Heart right ventricle (tissue), 16 donors: ENCODE measurements around the gene PDPN. TPM values are rescaled to one million over a fixed set of nuclear protein-coding genes. Genes with fewer than 3 reads are reported as not detected.

Experiments used
- ATAC-seq, 8 donors: fragments of 200-7000 bp; cut with Tn5 transposase; one replicate each; pipeline ENCODE4 v1.9.1; 2020; ENCODE audit warnings: mild to moderate bottlenecking in 8 of 8, moderate library complexity in 8 of 8, moderate number of reproducible peaks in 1 of 8
- DNase-seq, 2 donors: peaks; one replicate each; pipeline ENCODE4 v3.0.0-alpha.2; 2020
- H3K27ac ChIP-seq, 10 donors: fragments of 200-600 bp; sonication (generic) in 2 of 10; one replicate each; pipeline versions ENCODE4 v1.5.0 to v1.8.0; 2020 to 2022; ENCODE audit warnings: mild to moderate bottlenecking in 3 of 10
- H3K27me3 ChIP-seq, 7 donors: fragments of 200-600 bp; one replicate each; pipeline ENCODE4 v1.8.0; 2021 to 2022; ENCODE audit warnings: mild to moderate bottlenecking in 2 of 7
- H3K36me3 ChIP-seq, 9 donors: fragments of 200-600 bp; sonication (generic) in 1 of 9; one replicate each; pipeline versions ENCODE4 v1.5.0 to v1.8.0; 2020 to 2022; ENCODE audit warnings: mild to moderate bottlenecking in 2 of 9
- H3K4me1 ChIP-seq, 9 donors: fragments of 200-600 bp; sonication (generic) in 1 of 9; one replicate each; pipeline versions ENCODE4 v1.5.0 to v1.8.0; 2020 to 2022; ENCODE audit warnings: mild to moderate bottlenecking in 4 of 9
- H3K4me3 ChIP-seq, 10 donors: fragments of 200-600 bp; sonication (generic) in 2 of 10; one replicate each; pipeline versions ENCODE4 v1.5.0 to v1.8.0; 2020 to 2022; ENCODE audit warnings: mild to moderate bottlenecking in 7 of 10, moderate library complexity in 2 of 10
- H3K9me3 ChIP-seq, 11 donors: fragments of 200-600 bp in 10 of 11; sonication (generic) in 2 of 11; one replicate each; pipeline versions ENCODE4 v1.5.0 to v1.8.0; 2013 to 2022; ENCODE audit warnings: mild to moderate bottlenecking in 2 of 11, control low read depth in 1 of 11, moderate library complexity in 1 of 11
- WGBS, 2 donors: extraction: QIAGEN DNeasy Blood & Tissue Kit; methylation state at CpG; one replicate each; pipeline ENCODE4 v1.1.7; 2013; ENCODE audit warnings: inconsistent platforms in 1 of 2; 5-methylcytosine and 5-hydroxymethylcytosine counted together
- intact Hi-C, 10 donors: fragments of 100-400 bp; cut with DNase I; formaldehyde crosslinking; loops; one replicate each; pipeline versions ENCODE4 v1.11.1 to v1.14.2; 2022
- polyA plus RNA-seq, 2 donors: library from polyadenylated mRNA; stranded (reverse); fragments of 200-250 nt; gene quantifications; one replicate each; pipeline ENCODE4 v1.2.3, GENCODE V29; 2013
- total RNA-seq, 10 donors: library from RNA; stranded (reverse); fragmentation: NEBNext Ultra II Directional in 3 of 10; extraction: Animal tissue kit (Norgen Biotek cat#: 25700) in 3 of 10; gene quantifications; one replicate each; pipeline versions ENCODE4 v1.2.1 to v1.2.4, GENCODE V29; 2021 to 2023
- TF ChIP-seq, protein P1 (sequence below), 9 donors: fragments of 200-600 bp; sonication (generic) in 2 of 9; IDR thresholded peaks; one replicate each; pipeline versions ENCODE4 v1.5.0 to v1.8.0; 2021 to 2022; ENCODE audit warnings: antibody characterized with exemption in 9 of 9, mild to moderate bottlenecking in 5 of 9, moderate library complexity in 1 of 9
- donor health status: Arrhythmogenic right ventricular cardiomyopathy.
- donor health status: ischemic (EF 13 %, LVEDD 7.1; RV severe dilation, severe dysfunction).
- donor health status: healthy with polysubstance abuse.
- donor health status: DM: no; HTN: yes; CAD: no.
- donor health status: DM: no; HTN: no; CAD: no.
- donor health status: ischemic (EF 25% LVEDD 6.9; RV normal size, moderate dysfunction).
- donor health status: ischemic (EF 25% LVEDD 5.7; RV mildly dilated, moderate dysfunction).
- donor health status: healthy.
- donor health status: DM: yes; HTN: yes; CAD: no.
- donor health status: Ischemic cardiomyopathy.
- donor health status: ischemic (EF 35%, LVEDD 5.7; RV mildly dilated, moderate dysfunction).
- donor health status: nonischemic (EF 11% LVEDD 7.7; RV severe dilation, severe dysfunction).
- donor health status: DM: yes; HTN: yes; CAD: no.
- donor health status: PGD.
- donor health status: ischemic (EF 29% LVEDD 5.4; RV normal size, mild dysfunction).
- donor health status: nonischemic (EF 23%, LVEDD 6.1; RV moderate dilation, normal function).

The PDPN gene
- total and polyA plus RNA-seq, 12 donors, result 4.4 to 165 (median 27.9) TPM

DNA sequence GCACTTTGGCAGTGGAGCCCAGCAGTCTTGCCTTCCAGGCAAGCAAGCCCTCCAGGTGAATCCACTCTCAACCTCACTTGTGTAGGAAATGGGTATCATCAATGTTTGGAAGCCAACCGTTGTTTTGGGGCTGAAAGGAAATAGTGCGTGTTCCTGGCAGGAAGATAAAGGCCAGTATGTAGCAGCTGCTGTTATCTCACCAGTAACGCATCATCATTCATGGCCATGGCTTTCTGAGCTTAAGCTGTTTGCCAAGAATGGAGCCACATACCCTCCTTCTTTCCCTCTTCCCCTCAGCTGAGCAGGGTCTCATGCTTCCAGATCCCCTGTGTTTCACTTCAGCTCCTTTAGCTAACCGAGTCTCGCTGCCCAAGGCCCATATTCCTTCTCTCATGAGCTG, 2.2 kb upstream of the PDPN start:
- intact Hi-C loops, result no loop called here
- H3K9me3 ChIP-seq, result no peaks in the 10 kb centered on the region
- no peak overlapping the region for H3K4me3 ChIP-seq
- no peaks in the 10 kb centered on the region for H3K36me3 ChIP-seq
- no peak for DNase-seq
- H3K4me1 ChIP-seq, result peaks cover 0 to 28% (median 0%) of the 10 kb centered on the region in 9 donors
- 69 to 76% methylated on average over 5 of the region's 5 CpGs for WGBS, 2 donors
- peaks cover 0 to 75% (median 56%) of the 10 kb centered on the region in 7 donors for H3K27me3 ChIP-seq
- ATAC-seq, result no peak
- no peak overlapping the region for H3K27ac ChIP-seq
- TF ChIP-seq, protein P1, sequence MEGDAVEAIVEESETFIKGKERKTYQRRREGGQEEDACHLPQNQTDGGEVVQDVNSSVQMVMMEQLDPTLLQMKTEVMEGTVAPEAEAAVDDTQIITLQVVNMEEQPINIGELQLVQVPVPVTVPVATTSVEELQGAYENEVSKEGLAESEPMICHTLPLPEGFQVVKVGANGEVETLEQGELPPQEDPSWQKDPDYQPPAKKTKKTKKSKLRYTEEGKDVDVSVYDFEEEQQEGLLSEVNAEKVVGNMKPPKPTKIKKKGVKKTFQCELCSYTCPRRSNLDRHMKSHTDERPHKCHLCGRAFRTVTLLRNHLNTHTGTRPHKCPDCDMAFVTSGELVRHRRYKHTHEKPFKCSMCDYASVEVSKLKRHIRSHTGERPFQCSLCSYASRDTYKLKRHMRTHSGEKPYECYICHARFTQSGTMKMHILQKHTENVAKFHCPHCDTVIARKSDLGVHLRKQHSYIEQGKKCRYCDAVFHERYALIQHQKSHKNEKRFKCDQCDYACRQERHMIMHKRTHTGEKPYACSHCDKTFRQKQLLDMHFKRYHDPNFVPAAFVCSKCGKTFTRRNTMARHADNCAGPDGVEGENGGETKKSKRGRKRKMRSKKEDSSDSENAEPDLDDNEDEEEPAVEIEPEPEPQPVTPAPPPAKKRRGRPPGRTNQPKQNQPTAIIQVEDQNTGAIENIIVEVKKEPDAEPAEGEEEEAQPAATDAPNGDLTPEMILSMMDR (IDR thresholded peaks at IDR 0.05), result no peak

DNA sequence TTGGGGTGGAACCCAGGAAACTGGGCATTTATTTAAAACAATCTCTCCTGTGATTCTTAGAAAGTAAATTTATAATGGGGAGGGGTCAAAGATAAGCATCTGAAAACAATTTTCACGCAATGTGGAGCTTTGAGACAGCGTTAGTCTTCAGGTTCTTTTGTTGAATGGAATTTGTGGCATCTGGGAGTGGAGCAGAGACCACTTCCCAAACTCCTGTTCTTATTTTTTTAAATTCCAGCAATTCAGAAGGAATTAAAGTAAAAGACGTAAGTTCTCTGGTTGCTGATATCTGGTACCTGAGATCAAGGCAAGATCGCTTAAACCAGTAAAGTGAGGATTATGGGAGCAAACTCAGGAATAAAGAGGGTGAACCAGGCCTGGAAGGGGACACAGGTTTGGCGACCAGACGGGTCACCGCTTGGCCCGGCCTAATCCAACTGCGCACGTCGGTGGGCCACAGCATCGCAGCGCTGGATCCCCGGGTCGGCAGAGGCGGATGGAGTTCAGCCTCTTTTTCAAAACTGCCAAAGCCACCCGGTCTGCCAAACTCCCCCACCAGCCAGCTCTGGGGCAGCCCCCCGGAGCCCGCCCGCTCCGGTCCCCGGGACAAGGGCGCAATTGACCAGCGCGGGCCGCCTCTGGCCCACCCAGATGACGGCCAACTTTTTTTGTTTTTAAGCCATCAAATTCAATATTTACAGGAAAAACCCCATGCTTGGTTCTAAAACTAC, 754 bp upstream of the PDPN start:
- H3K4me3 ChIP-seq, result peak overlapping the region in 7 of 10 donors; percentile 49 to 65 (median 59)
- WGBS, 2 donors, result 42 to 50% methylated on average over 27 of the region's 27 CpGs
- no peak overlapping the region for H3K27ac ChIP-seq
- no peaks in the 10 kb centered on the region for H3K36me3 ChIP-seq
- H3K9me3 ChIP-seq, result no peaks in the 10 kb centered on the region
- intact Hi-C loops, result no loop called here
- peaks cover 0 to 73% (median 48%) of the 10 kb centered on the region in 7 donors for H3K27me3 ChIP-seq
- TF ChIP-seq, protein P1 (IDR thresholded peaks at IDR 0.05), result no peak
- peaks cover 0 to 41% (median 4%) of the 10 kb centered on the region in 9 donors for H3K4me1 ChIP-seq
- DNase-seq (no peak), ATAC-seq (no peak)

DNA sequence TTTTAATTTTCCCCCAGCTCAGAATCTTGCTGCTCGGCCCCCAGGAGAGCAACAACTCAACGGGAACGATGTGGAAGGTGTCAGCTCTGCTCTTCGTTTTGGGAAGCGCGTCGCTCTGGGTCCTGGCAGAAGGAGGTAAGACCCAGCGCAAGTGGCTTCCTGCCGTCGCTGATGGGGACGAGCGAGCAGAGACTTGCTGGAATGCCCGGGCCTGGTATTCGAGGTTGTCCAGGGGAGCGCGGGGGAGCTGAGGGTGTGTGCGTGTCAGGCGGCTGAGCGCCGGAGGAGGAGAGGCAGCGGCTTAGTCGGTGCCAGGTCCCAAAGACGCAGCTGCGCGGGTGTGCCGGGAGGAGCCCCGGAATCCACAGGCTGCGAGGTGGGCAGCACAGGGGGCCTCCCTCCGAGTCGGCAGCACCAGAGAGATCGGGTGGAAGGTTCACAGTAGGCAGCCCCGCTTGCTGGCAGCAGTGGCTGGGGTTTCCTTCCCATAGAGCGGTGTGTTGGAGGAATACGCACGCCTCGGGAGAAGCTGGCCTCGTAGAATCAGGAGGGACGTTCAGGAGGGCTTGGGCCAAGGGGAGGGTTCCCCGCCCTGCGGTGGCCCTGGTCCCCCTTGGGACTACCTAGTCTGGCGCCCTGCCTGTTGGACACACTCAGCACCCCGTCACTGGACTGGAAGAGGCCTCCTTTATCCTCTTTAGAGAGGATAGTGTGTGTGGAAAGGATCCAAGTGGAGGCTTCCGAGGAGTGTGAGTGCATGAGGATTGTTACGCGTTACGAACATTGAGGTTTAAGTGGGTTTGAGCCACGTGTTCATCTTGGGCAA, 547 bp downstream of the PDPN start:
- ATAC-seq, result peak; percentile 53 to 90 (median 77)
- Histone ChIP-seq H3K4me3 (peak overlapping the region; percentile 28 to 65 (median 56)), H3K36me3 (no peaks in the 10 kb centered on the region), H3K27me3 (peaks cover 0 to 73% (median 35%) of the 10 kb centered on the region in 7 donors), H3K27ac (peak overlapping the region in 9 of 10 donors; percentile 63 to 88 (median 71)), H3K9me3 (no peaks in the 10 kb centered on the region), H3K4me1 (peaks cover 0 to 42% (median 4%) of the 10 kb centered on the region in 9 donors)
- 2 to 8% methylated on average over 47 of the region's 47 CpGs for WGBS, 2 donors
- TF ChIP-seq, protein P1 (IDR thresholded peaks at IDR 0.05), result no peak
- DNase-seq, result peak; percentile 10 to 43
- intact Hi-C loops, result loop anchor here in 1 of 10 donors (2.0 kb wide), 1 partner anchor 41 kb away; no protein-coding TSS in a partner anchor

DNA sequence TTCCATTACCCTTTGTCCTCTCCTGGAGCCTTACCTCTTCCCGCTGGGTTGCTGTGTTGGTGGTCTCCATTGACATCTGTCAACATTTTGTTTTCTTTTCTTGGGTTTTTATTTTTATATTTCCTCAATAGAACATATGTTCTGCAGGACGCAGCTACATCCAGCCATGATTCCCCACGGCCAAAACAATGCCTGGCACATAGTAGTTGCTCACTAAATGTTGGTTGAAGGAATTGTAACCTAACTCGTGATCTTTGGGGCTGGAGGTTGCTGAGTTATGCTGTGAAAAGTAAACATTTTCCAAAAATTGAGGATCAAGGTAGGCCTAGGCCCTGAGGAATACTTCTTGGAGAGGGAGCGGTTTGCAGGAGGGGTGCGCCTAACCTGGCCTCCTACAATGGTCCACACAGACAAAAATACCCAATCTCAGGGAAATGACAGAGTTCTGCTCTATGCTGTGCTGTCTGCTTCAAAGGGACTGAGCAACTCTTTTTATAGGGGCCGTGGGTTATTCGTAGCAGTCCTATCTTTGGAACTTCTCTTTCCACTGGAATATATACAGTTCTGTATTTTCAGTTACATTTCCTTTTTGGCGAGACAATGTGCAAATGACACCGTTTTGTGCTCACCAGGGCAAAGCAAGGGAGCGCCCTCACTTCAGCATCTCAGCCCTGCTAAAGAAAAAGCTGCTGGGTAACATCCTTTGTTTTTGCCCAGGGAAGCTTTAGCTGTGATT, 1.4 kb downstream of the PDPN start:
- DNase-seq (no peak), ATAC-seq (no peak)
- TF ChIP-seq, protein P1 (IDR thresholded peaks at IDR 0.05), result no peak
- H3K27me3 ChIP-seq, result peaks cover 0 to 73% (median 33%) of the 10 kb centered on the region in 7 donors
- H3K9me3 ChIP-seq, result no peaks in the 10 kb centered on the region
- peaks cover 0 to 42% (median 4%) of the 10 kb centered on the region in 9 donors for H3K4me1 ChIP-seq
- intact Hi-C loops, result loop anchor here in 1 of 10 donors (2.0 kb wide), 1 partner anchor 42 kb away; no protein-coding TSS in a partner anchor
- H3K4me3 ChIP-seq, result peak overlapping the region in 9 of 10 donors; percentile 46 to 65 (median 57)
- H3K27ac ChIP-seq, result peak overlapping the region in 3 of 10 donors; percentile 16 to 88 (median 49)
- WGBS, 2 donors, result 74% methylated on average over 11 of the region's 11 CpGs
- no peaks in the 10 kb centered on the region for H3K36me3 ChIP-seq
